ENCODE data around the gene LY6G6F. TPM values are rescaled to one million over a fixed set of nuclear protein-coding genes. Genes with fewer than 3 reads are reported as not detected.

The LY6G6F gene
- total and polyA plus RNA-seq, 2 of the 13 experiments (the other 11 are each of a cell fraction or from before 2014, with no cell fraction given): not detected

GRCh38 chr6:31736021-31736767 is 29.5 kb downstream of the LY6G6F start, which contains the start of gene CLIC1 (continued):
- TF ChIP-seq ZNF24 (IDR thresholded peaks at IDR 0.05) (no peak), SRSF9 (IDR thresholded peaks at IDR 0.05; ENCODE audit: borderline replicate concordance, insufficient read depth, low read depth, low read length, poor library complexity, severe bottlenecking) (no peak), HOXA3 (CRISPR knock-in tag; IDR thresholded peaks at IDR 0.05) (peak; percentile 49; the same call in 1 of the 2 replicates), ZNF354B (CRISPR knock-in tag; IDR thresholded peaks at IDR 0.05) (no peak), MAFK (conservative IDR thresholded peaks at IDR 0.05 in 1 of 2, IDR thresholded peaks at IDR 0.05 in 1 of 2; ENCODE audit: low read length in 2 of 2) (no peak), HNF1A (IDR thresholded peaks at IDR 0.05; ENCODE audit: low read depth) (peak; percentile 37), HNF1A (CRISPR knock-in tag; IDR thresholded peaks at IDR 0.05; ENCODE audit: borderline replicate concordance) (peak; percentile 49; the same call in 1 of the 2 replicates), ZNF326 (CRISPR knock-in tag; IDR thresholded peaks at IDR 0.05; ENCODE audit: borderline replicate concordance) (no peak), ZNF577 (CRISPR knock-in tag; IDR thresholded peaks at IDR 0.05; ENCODE audit: borderline replicate concordance, low read depth) (no peak), MEF2D (CRISPR knock-in tag; IDR thresholded peaks at IDR 0.05) (peak; percentile 23; the same call in 1 of the 2 replicates), PHF5A (CRISPR knock-in tag; IDR thresholded peaks at IDR 0.05; ENCODE audit: low read depth, unreplicated experiment) (no peak), ZNF713 (CRISPR knock-in tag; IDR thresholded peaks at IDR 0.05) (no peak; the same call in 1 of the 2 replicates), FOXK1 (CRISPR knock-in tag; IDR thresholded peaks at IDR 0.05; ENCODE audit: borderline replicate concordance, low read depth) (peak; percentile 9; the same call in 1 of the 2 replicates), CBX2 (IDR thresholded peaks at IDR 0.05; ENCODE audit: low read depth, low read length) (no peak), CBX2 (CRISPR knock-in tag; IDR thresholded peaks at IDR 0.05; ENCODE audit: low read depth) (no peak), CREB3 (CRISPR knock-in tag; IDR thresholded peaks at IDR 0.05) (peak; percentile 59; the same call in 1 of the 2 replicates), SRSF1 (optimal IDR thresholded peaks at IDR 0.05; ENCODE audit: low read depth, low read length) (peak; percentile 93), ZBED4 (CRISPR knock-in tag; IDR thresholded peaks at IDR 0.05; ENCODE audit: borderline replicate concordance) (peak; percentile 72; the same call in 1 of the 2 replicates), ZMAT5 (CRISPR knock-in tag; IDR thresholded peaks at IDR 0.05; ENCODE audit: borderline replicate concordance, low read depth) (no peak), ZNF430 (CRISPR knock-in tag; IDR thresholded peaks at IDR 0.05) (peak; percentile 67; the same call in 1 of the 2 replicates)
